Prostate gland (tissue), 2 donors: ENCODE data around the gene MEX3D. TPM values are rescaled to one million over a fixed set of nuclear protein-coding genes. Genes with fewer than 3 reads are reported as not detected.

Experiments used
- DNase-seq: peaks from one replicate; pipeline ENCODE4 v3.0.0-alpha.2; 2019; ENCODE audit warnings: low spot score
- H3K27ac ChIP-seq, 2 donors: fragments of 200-600 bp; sonication (generic); 2 replicates each; pipeline ENCODE4 v1.5.1; 2017 to 2019
- H3K27me3 ChIP-seq: fragments of 200-600 bp; sonication (generic); replicated peaks from 2 replicates; pipeline ENCODE4 v1.5.1; 2019; ENCODE audit not compliant: insufficient read depth
- H3K36me3 ChIP-seq, 2 donors: fragments of 200-600 bp; sonication (generic); 1 replicate in 1 of 2; 2 replicates in 1 of 2; pipeline versions ENCODE4 v1.5.1 to v1.8.1; 2017 to 2019
- H3K4me1 ChIP-seq: fragments of 200-600 bp; sonication (generic); replicated peaks from 2 replicates; pipeline ENCODE4 v1.5.1; 2019
- H3K4me3 ChIP-seq, 2 donors: fragments of 200-600 bp; sonication (generic); 2 replicates each; pipeline ENCODE4 v1.5.1; 2017 to 2019
- H3K9me3 ChIP-seq: fragments of 200-600 bp; sonication (generic); 2 replicates; pipeline ENCODE4 v1.5.1; 2017
- POLR2A ChIP-seq: fragments of 450-650 bp; IDR thresholded peaks from one replicate; pipeline ENCODE4 v1.6.1; 2016; ENCODE audit warnings: antibody characterized with exemption, mild to moderate bottlenecking
- POLR2AphosphoS5 ChIP-seq: sonication (generic); formaldehyde crosslinking; IDR thresholded peaks from one replicate; pipeline ENCODE4 v1.6.1; 2017; ENCODE audit warnings: antibody characterized with exemption
- WGBS: methylation state at CpG from one replicate; pipeline ENCODE4 v1.1.5; 2018; 5-methylcytosine and 5-hydroxymethylcytosine counted together
- intact Hi-C: fragments of 100-400 bp; cut with DNase I; formaldehyde crosslinking; loops from one replicate; pipeline ENCODE4 v1.14.2; 2022
- total RNA-seq, 2 donors: library from RNA; depleted of rRNA; stranded (reverse); fragments of >200 nt; gene quantifications; one replicate each; pipeline ENCODE4 v1.1.0, GENCODE V29; 2016
- TF ChIP-seq, protein P1 (sequence below), 4 experiments: fragments of 200-600 bp in 2 of 4; fragments of 450-650 bp in 2 of 4; sonication (generic) in 2 of 4; IDR thresholded peaks; 1 replicate in 3 of 4; 2 replicates in 1 of 4; pipeline ENCODE4 v1.5.1; 2016 to 2019; ENCODE audit warnings: antibody characterized with exemption in 4 of 4, mild to moderate bottlenecking in 2 of 4, moderate library complexity in 2 of 4

Gene MEX3D
- total RNA-seq, 2 donors from 2014 or later: 60.6 to 87.0 TPM

DNA sequence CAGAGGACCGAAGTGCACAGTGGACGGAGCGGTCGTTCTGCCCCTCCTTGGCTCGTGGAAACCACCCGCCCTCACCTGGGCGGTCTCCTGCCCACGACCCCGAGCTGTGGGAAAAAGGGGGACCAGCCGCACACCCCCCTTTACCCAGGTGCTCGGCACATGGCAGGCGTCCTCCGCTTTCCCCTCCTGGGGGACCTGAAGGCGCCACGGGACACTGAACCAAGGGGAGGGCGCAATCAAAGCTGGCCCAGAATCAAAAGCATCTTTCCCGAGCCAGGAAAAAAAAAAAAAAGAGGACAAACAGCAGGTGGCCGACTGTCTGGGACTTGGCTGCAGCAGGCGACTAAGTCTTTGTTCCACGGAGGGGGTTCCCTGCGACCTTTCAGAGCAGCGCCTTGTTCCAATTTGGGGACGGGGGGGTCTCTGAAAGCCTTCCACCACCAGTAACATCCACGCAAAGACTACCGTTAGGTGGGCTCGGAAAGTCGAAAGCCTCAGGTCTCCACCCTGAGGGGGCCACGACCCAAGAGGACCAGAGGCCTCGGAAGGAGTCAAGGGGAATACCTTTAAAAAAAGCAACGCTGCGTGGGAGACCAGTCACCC lies 23.4 kb upstream of the MEX3D start:
- H3K27ac ChIP-seq: peak overlapping the region; percentile 88 to 95
- no peaks in the 10 kb centered on the region for H3K9me3 ChIP-seq
- peak overlapping the region; percentile 53 to 74 for H3K4me3 ChIP-seq
- no peak for TF ChIP-seq POLR2A
- TF ChIP-seq, protein P1, sequence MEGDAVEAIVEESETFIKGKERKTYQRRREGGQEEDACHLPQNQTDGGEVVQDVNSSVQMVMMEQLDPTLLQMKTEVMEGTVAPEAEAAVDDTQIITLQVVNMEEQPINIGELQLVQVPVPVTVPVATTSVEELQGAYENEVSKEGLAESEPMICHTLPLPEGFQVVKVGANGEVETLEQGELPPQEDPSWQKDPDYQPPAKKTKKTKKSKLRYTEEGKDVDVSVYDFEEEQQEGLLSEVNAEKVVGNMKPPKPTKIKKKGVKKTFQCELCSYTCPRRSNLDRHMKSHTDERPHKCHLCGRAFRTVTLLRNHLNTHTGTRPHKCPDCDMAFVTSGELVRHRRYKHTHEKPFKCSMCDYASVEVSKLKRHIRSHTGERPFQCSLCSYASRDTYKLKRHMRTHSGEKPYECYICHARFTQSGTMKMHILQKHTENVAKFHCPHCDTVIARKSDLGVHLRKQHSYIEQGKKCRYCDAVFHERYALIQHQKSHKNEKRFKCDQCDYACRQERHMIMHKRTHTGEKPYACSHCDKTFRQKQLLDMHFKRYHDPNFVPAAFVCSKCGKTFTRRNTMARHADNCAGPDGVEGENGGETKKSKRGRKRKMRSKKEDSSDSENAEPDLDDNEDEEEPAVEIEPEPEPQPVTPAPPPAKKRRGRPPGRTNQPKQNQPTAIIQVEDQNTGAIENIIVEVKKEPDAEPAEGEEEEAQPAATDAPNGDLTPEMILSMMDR (IDR thresholded peaks at IDR 0.05): no peak
- no peak for TF ChIP-seq POLR2AphosphoS5
- H3K4me1 ChIP-seq: peaks cover 6% of the 10 kb centered on the region
- no peaks in the 10 kb centered on the region for H3K27me3 ChIP-seq
- no peaks in the 10 kb centered on the region for H3K36me3 ChIP-seq
- intact Hi-C loops: no loop called here
- 1% methylated on average over 29 of the region's 31 CpGs for WGBS
- DNase-seq: no peak

DNA sequence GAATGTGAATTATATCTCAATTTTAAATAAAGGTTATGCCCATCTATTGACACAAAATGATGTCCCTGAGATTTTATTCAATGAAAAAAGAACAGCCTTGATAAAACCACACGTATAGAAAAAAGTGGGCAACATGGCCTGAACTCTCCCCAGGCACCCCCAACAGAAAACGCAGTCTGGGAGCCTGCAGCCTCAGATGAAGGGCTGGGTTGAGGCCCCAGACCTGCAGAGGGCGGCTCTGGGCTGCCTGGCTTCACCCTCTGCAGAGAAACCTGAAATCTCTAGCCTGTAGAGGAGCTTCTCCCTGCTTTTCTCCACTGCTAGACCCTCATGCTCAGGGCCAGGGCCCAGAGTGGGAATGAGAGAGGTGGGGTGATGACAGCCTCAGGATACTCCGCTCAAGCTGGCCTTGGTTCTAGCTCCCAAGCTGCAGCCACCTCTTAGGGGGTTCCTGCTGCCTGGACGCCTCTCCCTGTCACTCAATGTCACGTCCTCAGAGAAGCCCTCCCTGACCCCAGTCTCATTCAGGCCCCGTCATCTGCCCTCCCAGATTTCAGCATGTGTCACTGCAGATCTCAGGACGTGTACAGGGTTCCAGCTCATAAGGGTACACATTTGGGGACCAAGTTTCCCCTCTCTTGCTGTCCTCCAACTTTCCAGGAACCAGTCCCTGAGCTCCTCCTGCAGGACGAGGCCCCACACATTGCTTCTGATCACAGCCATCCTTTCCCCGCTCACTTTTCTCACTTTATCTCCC lies 22.7 kb upstream of the MEX3D start:
- H3K27me3 ChIP-seq: no peaks in the 10 kb centered on the region
- intact Hi-C loops: no loop called here
- H3K4me3 ChIP-seq: peak overlapping the region; percentile 53 to 74
- peak overlapping the region in 1 of 2 donors; percentile 88 for H3K27ac ChIP-seq
- H3K36me3 ChIP-seq: no peaks in the 10 kb centered on the region
- no peak for DNase-seq
- no peaks in the 10 kb centered on the region for H3K9me3 ChIP-seq
- peaks cover 6% of the 10 kb centered on the region for H3K4me1 ChIP-seq
- no peak for TF ChIP-seq POLR2AphosphoS5
- TF ChIP-seq, protein P1 (IDR thresholded peaks at IDR 0.05): no peak
- TF ChIP-seq POLR2A: no peak
- WGBS: 24% methylated on average over 10 of the region's 10 CpGs

DNA sequence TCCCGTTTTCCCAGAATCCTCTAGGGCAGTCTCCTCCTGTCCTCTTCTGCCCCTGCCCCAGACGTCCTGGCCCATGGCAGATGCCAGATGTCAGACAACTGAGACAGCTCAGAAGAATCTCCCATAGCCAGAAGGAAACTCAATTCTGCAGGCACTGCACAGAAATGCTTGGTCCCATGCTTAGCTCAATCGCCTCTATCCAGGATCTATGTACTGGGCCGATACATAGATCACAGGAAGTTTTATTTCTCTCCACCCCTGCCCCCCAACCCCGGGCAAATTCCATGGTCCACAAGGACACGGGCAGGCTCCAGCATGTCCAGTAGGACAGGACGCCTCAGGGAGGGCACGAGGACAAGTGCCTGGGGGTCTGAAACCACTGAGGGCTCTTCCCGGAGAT lies 19.7 kb upstream of the MEX3D start:
- H3K27me3 ChIP-seq: no peaks in the 10 kb centered on the region
- no peak overlapping the region for H3K4me3 ChIP-seq
- peaks cover 6% of the 10 kb centered on the region in 2 donors for H3K36me3 ChIP-seq
- 31% methylated on average over 9 of the region's 9 CpGs for WGBS
- H3K27ac ChIP-seq: no peak overlapping the region
- H3K9me3 ChIP-seq: no peaks in the 10 kb centered on the region
- no peak for TF ChIP-seq POLR2AphosphoS5
- TF ChIP-seq POLR2A: no peak
- TF ChIP-seq, protein P1 (IDR thresholded peaks at IDR 0.05): no peak
- DNase-seq: no peak
- peaks cover 6% of the 10 kb centered on the region for H3K4me1 ChIP-seq
- intact Hi-C loops: no loop called here

DNA sequence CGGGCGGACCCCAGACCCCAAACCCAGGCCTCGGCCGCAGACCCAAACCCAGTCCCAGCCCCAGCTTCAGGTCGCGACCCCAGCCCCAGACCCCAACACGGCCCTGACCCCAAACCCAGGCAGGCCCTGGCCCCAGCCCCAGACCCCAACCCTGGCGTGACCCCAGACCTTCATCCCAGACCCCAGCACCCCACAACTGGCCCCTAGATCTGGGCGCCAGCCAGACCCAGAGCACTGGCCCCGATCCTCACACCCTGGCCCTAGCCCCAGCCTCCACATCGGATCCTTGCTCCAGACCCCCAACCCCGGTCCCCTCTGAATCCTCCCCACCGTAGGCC lies 17.1 kb upstream of the MEX3D start:
- no peak for DNase-seq
- Histone ChIP-seq H3K27me3 (no peaks in the 10 kb centered on the region), H3K9me3 (no peaks in the 10 kb centered on the region), H3K4me1 (no peaks in the 10 kb centered on the region), H3K4me3 (no peak overlapping the region), H3K27ac (no peak overlapping the region), H3K36me3 (peaks cover 6% of the 10 kb centered on the region in 2 donors)
- WGBS: 90% methylated on average over 12 of the region's 13 CpGs
- intact Hi-C loops: no loop called here
- TF ChIP-seq POLR2A: no peak

DNA sequence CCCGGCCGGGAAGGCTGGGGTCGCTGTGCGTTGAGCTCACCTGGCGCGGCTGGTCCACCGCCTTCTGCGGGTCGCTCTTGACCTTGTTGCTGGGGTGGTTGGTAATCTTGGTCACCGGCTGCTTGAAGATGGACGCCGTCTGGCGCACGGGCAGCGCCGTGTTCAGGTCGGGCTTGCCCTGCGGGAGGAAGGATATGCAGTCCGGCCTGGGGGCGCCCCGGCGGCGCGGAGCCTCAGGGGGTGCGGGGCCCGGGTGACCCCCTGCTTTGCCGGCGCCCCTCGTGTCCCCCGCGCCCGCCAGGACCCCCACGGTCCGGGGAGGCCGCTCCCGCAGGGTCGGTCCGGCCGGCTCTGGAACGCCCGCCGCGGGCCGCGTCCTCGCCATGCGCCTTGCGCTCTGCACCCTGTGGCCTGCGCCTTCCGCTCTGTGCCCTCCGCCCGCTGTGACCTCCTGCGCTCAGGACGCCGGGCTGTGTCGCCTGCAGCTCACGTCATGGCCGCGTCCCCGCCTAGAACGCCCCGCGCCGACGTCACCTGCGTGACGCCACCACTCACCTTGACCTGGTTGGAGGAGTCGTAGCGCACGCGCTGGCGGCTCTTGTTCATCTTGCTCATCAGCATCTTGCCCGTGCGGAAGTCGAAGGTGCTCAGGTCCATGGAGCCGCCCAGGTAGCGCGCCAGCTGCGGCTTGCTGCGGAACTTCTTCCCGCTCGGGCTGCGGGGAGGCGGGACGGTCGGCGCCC lies 16.5 kb upstream of the MEX3D start:
- Histone ChIP-seq H3K9me3 (no peaks in the 10 kb centered on the region), H3K36me3 (peaks cover 6% of the 10 kb centered on the region in 2 donors), H3K27me3 (no peaks in the 10 kb centered on the region), H3K4me1 (no peaks in the 10 kb centered on the region), H3K27ac (no peak overlapping the region), H3K4me3 (no peak overlapping the region)
- DNase-seq: no peak
- TF ChIP-seq POLR2A: no peak
- TF ChIP-seq, protein P1 (IDR thresholded peaks at IDR 0.05): no peak
- TF ChIP-seq POLR2AphosphoS5: no peak
- 86% methylated on average over 79 of the region's 87 CpGs for WGBS
- intact Hi-C loops: no loop called here
